ENCODE results near the gene PURA.
A peak's percentile ranks its signal among the peaks of the same experiment; 100 is the strongest.
"Not testable (repeated sequence)": the region's sequence is repeated elsewhere in the genome, so short reads cannot be mapped to it uniquely, and the experiment has no call there.

PURA gene

DNA sequence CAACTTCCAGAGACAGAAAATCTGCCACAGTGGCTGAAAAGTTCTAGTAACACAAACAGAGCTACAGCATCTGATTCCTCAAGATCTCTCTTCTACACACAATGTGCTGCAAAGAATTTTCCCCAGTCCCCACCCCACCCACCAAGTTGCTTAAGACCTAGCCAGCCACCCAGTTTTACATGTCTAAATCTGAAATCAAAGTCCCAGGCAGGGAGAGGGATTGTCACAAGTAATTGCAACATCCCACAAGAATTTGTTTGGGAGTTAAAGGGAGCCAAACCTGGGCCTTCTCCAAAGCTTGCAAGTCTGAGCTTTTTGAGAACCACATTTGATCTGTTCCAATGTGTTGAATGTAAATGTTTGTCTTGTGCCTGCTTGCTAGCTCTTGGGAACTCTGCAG, 27.3 kb downstream of the PURA start:
- DNase-seq = no peak

DNA sequence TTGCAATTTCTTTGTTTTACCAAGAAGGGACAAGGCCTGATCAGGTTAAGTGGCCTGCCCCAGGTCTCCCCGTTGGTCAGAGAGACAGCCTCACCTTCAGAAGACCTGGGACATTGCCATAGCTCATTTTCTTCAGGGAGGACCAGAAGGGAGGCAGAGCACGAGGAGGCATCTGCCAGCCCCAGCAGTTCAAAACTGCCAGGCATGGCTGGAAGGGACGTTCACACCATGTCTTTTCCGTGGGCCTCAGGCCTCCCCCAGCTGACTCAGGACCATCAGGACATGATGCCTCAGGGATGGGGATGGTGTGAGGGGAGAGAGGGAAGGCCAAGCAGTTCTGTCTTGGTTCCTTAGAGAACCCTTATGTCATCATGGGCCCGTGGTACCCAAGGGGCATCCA, 28.3 kb downstream of the PURA start:
- no peak for DNase-seq

DNA sequence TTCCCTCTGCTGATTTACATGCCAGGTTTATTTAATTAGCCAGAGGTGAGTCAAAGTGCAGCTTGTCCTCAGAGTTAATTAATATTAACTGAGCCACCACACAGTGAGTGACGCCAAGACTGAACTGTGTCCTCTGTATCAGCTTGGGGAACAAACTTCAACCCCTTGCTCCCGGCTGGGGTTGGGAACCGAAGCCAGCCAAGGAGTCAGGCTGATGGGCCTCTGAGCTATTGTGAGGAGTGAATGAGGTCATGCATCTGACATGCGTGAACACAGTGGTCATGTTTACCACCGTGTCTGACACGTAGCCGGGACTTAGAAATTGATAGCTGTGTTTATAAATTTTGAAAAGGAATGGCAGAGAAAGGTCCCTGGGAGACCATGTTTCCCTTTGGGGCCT, 28.9 kb downstream of the PURA start:
- no peak for DNase-seq

DNA sequence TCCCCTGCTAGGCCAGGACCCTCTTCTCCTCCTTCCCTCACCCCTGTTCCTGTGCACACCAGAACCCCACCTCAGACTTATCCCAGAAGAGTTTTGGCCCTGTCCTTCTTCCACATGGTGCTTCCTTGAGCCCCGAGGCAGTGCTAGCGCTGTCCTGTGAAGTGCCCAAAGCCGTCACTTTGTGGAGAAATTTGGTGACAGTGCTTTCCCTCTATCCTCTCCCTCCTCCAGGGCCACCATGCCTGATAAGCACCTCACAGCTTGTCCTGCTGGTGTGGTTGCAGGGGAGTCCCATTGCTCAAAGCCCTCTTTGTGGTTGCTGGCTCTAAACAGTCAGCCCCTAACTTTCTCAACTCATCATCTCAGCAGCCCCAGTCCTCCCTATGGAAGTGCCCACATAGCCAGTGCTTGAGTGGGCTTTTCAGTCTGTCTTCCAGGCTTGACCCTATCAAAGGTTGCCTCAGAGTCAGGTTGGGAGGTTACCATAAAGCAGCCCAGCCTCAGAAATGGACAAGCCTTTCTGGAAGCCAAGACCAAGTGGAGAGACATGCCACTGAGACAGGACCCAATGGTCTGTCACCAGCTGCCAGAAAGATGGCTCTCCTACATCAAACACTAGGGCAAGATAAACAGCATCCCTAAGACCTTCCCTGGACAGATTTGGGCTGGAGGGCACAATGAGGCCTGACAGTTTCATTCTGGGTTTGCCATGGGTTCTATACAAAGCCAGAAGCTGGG, 29.8 kb downstream of the PURA start:
- DNase-seq = no peak

DNA sequence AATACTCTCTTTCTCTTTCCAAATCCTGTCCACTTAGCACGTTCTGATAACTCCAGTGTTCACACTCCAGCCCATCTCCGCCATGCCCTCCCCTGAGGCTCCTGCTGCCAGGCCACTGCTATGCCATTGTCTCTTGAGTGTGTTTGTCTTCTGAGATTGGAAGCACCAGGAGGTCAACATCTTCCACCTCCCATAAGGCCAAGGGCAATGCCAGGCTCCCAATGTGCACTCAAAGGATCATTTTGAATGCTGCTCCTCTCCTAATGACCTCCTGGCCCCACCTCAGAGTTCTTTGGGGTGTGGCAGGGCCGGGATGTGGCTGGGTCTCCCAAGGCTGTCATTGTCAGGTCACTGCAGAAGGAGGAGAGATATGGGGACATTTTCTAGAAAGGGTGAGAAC, 31.3 kb downstream of the PURA start:
- DNase-seq = no peak

DNA sequence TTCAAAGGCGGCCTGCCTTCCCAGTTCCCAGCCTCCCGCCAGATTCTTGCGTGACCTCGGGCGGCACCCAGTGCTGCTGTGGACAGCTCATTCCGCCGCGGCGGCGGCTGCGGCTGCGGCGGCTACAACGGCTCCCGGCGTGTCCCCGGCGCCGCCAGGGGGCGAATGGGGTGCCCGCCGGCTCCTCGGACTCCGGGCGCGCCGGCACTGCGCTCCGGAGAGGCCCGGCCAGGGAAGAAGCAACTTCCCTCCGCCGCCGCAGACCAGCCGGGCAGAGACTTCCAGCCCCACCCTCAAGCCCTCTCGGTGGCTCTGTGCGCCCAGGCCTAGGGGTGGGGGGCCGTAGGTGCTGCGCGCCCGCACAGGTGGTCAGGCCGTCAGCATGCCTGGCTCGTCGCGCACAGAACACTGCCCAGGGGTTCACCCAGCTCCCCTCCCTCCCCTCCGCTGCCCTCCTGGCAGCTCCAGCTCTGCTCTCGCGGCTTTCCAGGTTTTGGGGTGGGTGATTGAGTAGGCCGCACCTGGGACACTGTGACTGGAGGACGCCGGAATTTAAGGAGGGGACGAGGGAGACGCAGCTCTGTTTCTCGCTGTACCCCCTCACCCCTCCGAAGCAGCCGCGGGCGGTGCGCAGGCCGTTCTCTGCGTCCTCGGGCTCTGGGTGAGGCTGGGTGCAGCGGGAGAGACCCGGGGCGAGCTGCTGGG, 32.1 kb downstream of the PURA start:
- DNase-seq = no peak

DNA sequence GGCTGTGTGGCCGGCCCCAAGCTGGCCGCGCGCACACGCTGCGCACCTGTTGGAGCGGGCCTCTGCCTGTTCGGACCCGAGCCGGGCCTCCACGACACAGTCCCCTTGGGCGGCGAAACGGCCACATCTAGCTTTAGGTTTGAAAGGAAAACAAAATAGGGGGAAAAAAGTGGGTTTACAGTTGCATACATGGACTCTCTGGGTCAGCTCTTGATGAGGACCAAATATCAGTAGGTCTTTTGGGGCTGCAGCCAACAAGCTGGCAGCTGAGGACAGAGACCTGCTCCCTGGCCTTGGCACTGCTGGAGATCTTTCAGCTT, 32.6 kb downstream of the PURA start:
- DNase-seq = no peak

DNA sequence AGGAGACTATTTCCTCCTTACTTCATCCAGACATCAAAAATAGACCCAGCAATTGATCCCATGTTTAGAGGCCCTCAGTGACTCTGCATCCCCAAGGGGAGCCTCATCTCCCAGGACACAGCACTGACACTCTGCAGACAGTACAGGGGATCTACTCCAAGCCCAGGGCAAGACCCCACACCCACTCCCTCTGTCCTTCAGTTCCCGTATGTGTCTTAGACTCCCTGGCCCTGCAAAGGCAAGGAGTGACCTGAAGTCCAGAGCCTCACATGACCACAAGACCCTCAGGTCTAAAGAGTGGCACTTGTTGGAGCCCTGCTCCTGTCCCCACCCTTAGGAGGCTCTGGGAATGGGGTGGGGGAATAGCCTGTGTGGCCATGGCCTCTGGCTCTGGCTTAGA, 33.6 kb downstream of the PURA start:
- DNase-seq = no peak

DNA sequence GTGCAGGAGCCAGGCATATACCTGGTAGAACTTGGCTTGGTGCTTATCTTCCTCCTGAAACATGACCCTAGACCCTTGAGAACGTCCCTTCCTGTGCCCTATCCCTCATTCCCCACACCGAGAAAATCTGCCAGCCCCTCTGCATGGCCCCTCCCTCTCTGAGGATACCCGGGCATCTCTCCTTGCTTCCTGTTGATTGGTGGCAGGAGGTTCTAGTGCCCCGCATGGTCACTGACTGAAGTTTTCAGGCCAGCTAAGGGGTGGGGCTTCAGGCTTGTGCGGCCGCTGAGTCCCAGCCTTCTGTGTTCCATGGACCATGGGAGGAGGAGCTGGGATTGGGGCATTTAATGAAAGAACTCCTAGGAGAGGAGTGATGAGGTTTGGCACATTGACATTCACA, 34.6 kb downstream of the PURA start:
- no peak for DNase-seq

DNA sequence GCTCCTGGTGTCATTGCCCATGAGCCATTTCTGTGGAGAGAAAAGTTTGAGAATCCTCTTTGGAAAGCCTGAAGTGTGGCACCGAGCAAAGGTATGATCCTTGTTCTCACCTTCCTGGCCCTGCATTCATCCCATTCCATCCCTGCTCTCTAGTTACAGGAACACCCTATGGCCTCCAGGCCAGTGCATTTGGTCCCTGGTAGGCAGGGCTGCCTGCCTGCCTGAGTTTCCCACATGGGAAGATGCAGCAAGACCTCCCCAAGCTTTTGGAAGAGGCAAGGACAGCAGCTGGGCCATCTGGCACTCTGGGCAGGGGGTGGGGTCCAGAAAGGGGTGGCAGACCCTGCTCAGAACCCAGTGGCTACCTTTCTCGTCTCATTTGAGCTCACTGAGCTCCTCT, 36.3 kb downstream of the PURA start:
- no peak for DNase-seq

DNA sequence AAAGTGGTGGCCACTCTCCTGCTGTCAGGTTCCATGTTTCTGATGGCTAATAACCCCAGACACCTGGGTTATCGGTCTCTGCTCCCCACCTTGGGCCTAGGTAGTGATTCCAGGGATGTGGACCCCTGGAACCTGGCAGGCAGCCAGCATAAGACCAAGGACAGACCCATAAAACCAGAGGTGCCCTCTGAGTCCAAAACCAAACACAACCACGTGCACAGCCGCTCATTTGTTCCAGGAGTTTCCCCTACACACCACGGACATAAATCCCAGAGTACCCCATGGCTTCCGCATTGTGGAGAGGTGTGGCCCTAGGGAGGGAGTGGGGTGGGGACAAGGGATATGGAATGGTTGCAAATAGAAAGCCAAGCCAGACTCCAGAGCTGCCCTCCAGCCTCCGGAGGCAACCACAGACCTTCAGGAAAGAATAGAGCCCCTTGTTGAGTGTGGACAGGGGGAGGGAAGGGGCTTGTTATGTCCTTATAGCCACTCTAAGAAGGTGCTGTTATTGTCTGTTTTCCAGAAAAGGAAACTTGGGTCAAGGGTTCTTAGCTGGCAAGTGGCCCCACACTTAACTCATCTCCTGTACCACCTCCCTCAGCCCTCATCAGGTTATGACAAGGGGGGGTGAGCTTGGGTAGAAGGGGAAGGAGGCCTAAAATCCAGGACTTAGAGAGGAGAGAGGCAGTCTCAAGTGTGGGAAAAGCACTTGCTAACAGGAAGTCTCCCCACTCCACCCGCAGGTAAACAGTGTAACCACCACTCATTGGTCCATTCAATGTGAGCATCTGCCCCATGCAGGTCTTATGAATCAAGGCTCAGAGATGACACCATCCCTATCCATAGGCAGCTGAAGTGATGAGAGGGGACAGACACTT, 37.5 kb downstream of the PURA start:
- no peak for DNase-seq

DNA sequence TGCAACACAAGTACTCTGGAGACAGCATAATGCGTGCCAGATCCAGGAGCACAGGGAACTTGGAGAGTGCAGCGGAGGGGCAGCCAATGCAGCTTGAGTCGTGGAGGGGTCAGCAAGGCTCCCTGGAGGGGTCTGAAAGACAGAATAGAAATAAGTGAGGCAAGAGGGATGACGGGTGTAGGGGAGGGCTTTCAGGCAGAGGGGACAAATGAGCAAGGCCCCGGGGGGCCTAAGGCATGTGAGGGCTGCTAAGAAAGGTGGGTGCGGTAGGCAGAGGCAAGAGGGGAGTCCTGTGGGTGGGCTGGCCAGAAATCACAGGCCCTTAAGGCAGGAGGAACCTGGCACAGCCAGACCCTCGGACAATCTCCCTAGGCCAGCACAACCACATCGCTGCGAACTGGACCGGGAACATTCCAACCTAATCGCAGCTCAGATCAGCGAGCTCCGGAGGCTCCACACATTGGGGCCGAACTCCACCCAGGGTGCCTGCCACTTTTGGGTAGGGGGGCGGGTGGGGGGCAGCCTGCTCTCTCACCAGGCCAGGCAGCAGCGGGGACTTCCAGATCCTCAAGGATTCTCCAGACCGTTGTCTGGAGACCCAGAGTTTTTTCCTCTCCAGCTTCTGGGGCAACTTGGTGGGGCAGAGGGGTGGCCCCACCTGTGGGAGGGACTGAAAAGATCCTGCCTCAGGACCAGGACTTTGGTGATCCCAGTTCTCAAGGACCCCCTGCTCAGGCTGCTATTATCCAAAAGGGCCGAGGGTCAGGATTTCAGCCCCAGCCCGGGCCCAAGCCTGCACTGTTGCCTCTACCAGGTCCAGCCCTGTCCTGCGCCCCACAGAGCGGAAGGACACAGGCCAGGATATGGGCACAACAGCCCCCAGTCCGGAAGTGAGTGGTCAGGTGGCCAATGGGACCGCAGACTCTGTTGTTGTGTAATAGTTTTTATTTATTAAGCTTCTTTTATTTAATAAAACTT, 38.4 kb downstream of the PURA start:
- DNase-seq = no peak

DNA sequence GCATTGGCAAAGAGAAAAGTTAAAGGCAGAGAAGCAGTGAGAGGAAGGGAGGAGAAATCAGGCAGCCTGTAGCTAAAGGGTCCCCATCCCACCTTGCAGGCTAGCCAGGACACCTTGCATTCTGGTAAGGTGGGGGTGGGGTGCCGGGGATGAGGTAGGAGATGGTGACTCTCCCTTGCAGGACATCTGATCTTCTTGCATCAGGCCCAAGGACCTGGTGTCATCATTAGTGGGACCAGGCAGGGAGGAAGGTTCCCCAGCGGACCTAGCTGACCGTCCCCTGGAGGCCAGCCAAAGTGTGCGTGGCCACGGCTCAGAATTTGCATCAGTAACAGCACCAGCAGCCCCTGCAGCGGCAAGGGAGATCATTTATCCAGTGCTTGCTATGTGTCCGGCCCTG, 39.3 kb downstream of the PURA start:
- DNase-seq = no peak

DNA sequence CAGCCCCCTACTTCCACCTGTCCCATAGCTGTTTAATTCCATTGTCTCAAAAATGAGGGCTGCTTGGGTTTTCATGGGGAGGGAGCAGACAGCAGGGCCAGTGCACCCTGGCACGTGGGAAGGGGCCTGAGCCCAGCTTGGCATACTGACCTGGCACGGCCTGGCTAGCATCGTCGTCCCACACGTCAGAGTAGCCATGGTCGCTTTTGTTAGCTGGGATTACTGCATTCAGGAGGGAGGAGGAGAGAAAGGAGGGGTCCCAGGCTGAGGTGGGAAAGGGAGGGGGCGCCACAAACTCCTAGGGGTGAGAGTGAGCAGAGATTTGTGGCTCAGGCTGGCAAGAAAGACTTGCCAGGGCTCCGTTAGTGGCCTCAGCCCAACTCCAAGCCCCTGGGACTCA, 40.0 kb downstream of the PURA start:
- no peak for DNase-seq

DNA sequence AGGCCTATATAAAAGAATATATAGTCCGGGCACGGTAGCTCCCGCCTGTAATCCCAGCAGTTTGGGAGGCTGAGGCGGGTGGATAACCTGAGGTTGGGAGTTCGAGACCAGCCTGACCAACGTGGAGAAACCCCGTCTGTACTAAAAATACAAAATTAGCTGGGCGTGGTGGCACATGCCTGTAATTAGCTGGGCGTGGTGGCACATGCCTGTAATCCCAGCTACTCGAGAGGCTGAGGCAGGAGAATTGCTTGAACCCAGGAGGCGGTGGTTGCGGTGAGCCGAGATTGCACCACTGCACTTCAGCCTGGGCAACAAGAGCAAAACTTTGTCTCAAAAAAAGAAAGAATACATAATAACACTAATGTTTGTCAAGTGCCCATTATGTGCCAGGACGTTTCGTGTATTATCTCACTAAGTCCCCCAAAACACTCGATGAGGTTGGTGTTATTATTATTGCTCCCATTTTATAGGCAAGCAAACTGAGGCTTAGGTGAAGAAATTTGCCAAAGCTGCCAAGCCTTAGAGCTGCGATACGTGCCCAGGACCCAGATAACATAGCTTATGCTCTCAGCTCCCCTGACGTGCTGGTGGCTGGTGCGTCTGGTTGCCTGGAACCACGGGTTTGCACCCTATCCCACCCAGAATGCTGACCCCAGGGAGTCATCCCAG, 40.9 kb downstream of the PURA start:
- DNase-seq = not testable (repeated sequence)

DNA sequence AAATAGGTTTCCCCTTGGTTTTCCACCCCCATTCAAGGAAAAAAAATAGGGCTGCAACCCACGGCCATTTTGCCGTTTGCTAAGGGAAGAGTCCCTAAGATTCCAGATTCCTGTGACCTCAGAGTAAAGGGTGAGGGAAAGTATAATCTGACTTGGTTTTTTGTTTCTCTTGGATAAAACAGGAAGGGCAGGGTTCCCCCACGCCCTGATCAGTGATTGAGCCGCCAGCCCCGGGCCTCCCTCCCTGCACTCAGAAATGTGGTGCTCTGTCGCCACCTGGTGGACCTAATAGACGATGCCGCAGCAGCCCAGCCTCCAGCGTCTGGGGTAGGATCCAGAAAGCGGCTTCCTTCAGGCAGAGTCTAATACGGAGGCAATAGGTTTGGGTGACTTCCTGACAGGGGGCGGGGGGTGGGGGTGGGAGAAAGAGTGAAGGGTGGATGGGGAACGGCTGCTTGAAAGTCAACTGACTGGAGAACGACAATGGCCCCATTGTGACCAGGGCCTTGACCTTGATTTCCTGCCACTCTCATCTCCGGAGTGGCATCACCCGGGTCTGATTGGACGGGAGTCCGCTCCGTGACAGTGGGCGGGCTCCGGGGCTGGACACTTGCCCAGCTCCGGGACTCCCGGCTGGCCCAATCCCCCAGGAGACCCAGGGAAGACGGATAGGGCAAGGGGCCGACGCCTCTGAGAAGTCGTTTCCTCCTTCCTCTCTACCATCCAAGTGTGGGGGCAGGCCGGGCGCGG, 43.3 kb downstream of the PURA start:
- DNase-seq = peak; percentile 40

DNA sequence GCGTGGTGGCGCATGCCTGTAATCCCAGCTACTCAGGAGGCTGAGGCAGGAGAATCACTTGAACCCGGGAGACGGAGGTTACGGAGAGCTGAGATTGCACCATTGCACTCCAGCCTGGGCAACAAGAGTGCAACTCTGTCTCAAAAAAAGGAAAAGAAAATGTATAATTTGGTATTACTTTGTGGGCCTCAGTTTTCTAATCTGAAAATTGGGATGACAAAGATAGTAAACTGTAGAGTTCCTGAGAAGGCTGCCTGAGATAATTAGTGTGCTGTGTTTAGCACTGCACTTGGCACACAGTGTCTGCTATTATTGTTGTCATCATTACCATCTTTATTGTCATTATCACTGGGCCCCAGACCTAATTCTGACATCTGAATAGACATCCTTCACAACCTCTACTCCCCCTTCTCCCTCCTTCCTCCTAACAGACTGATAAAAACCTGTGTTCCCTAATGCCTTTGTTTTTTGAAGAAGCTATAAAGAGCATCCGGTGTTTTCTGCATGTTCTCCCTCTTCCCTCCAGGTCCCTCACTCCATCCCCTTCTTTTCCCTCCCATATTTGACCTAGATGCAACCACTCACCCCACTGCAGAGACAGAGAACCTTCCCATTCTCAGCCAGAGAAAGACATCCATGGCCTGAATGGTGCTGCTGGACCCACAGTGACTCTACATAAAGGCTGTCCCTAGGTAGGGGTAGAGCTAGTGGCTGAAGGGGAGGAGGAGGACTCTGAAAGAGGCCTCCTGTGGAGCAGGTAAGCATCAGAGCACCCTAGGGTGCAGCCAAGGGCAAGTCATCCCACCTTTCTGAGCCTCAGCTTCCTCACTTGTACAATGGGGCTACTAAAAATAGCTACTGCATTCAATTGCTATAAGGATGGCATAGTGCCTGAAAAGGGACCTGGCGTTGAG, 45.4 kb downstream of the PURA start:
- DNase-seq = no peak

DNA sequence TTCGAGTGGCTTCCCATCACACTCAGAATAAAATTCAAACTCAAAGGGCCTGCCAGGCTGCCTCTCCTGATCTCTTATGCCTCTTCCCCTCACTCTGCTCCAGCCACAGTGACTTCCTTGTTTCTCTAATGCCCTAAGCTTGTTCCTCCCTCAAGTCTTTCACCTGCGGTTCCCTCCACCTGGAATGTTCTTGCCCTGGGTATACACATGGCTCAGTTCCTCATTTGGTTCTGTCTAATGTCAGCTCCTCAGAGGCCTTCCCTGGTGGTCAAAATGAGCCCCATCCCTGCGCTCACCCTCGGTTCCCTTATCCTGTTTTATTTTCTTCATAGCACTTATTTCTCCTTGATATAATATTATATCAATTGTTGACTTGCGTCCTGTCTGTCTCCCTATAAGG, 48.4 kb downstream of the PURA start:
- no peak for DNase-seq

DNA sequence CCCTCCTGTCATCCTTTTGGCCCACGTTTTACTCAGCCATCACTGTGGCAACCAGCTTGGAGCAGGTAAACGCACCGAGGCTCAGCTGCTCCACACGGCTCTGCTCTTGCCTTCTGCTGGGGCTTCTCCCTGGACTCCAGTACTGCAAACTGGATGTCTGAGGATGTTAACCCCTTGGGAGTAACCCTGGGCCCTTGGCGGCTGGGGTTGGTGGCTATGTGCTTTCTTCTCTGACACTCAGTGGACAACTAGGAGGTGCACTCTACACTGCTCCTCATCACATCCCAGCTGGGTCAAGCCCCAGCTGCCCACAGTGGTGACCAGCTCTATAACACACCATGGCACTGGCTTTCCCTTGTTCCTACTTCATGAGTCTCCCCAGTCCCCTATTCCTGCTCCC, 48.9 kb downstream of the PURA start:
- no peak for DNase-seq

Data from NCI-H2171 (cell line).